GM18858 (cell line): ENCODE data around the gene KAZN.

Experiments used
- ATAC-seq: cut with Tn5 transposase; IDR thresholded peaks from one replicate; pipeline ENCODE4 v1.9.1; 2021; ENCODE audit not compliant: unreplicated experiment

The KAZN gene

GRCh38 chr1:14812189-14812588, 213.7 kb downstream of the KAZN start:
- no peak for ATAC-seq

- no peak for ATAC-seq
These were observed 216.8 kb downstream of the KAZN start for GRCh38 chr1:14815175-14815877.

GRCh38 chr1:14817223-14818170, 219.0 kb downstream of the KAZN start:
- no peak for ATAC-seq

- ATAC-seq: no peak
These were observed 222.0 kb downstream of the KAZN start for GRCh38 chr1:14820295-14821085.

GRCh38 chr1:14822493-14822892, 224.0 kb downstream of the KAZN start:
- no peak for ATAC-seq

- no peak for ATAC-seq
These were observed 224.5 kb downstream of the KAZN start for GRCh38 chr1:14822996-14823395.

- ATAC-seq: no peak
These were observed 225.9 kb downstream of the KAZN start for GRCh38 chr1:14824314-14824915.

- ATAC-seq: no peak
These were observed 226.9 kb downstream of the KAZN start for GRCh38 chr1:14825396-14825795.

- ATAC-seq: no peak
These were observed 227.7 kb downstream of the KAZN start for GRCh38 chr1:14826172-14826636.

GRCh38 chr1:14826731-14827326, 228.3 kb downstream of the KAZN start:
- ATAC-seq: no peak

GRCh38 chr1:14827870-14828269, 229.4 kb downstream of the KAZN start:
- no peak for ATAC-seq

GRCh38 chr1:14828665-14829064, 230.2 kb downstream of the KAZN start:
- no peak for ATAC-seq

- no peak for ATAC-seq
These were observed 237.2 kb downstream of the KAZN start for GRCh38 chr1:14835725-14836124.

GRCh38 chr1:14836426-14837140, 238.1 kb downstream of the KAZN start:
- ATAC-seq: no peak

GRCh38 chr1:14840374-14840773, 241.9 kb downstream of the KAZN start:
- ATAC-seq: no peak

- no peak for ATAC-seq
These were observed 243.0 kb downstream of the KAZN start for GRCh38 chr1:14841456-14841855.

- ATAC-seq: no peak
These were observed 243.5 kb downstream of the KAZN start for GRCh38 chr1:14841951-14842350.

- ATAC-seq: no peak
These were observed 243.9 kb downstream of the KAZN start for GRCh38 chr1:14842361-14842760.

GRCh38 chr1:14842891-14843290, 244.4 kb downstream of the KAZN start:
- no peak for ATAC-seq

- ATAC-seq: no peak
These were observed 245.0 kb downstream of the KAZN start for GRCh38 chr1:14843525-14843924.
